Myocyte (in vitro differentiated cells): ENCODE results near the gene PHF21B. TPM values are rescaled to one million over a fixed set of nuclear protein-coding genes. Genes with fewer than 3 reads are reported as not detected.

Experiments used
- DNase-seq: peaks from one replicate; pipeline ENCODE4 v3.0.0-alpha.2; 2012; ENCODE audit warnings: low read depth
- total RNA-seq: library from RNA; depleted of rRNA; stranded (reverse); fragments of >200 nt; gene quantifications from 2 replicates; pipeline ENCODE4 v1.2.3, GENCODE V29; 2014

Gene PHF21B
- total RNA-seq, 1 donor from 2014 or later = 0.35 TPM

GRCh38 chr22:44847892-44848291, 161.9 kb downstream of the PHF21B start:
- DNase-seq = no peak

DNA sequence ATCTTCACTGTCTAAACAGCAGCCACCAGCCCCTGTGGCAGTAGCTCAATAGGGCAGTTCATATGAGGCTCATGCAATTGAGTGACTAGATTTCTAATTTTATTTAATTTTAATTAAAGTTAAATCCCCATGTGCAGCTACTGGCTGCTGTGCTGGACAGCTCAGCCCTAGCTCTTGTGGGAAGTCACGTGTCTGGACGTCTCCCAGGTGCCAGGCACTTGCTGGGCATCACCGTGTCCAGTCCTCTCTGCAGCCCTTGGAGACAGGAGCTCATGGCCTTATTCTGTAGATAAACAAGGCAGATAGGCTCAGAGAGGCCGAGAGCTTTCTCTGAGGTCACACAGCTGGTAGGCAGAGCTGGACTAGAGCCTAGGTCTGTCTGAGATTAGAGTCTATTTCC, 162.4 kb downstream of the PHF21B start:
- DNase-seq = no peak

- DNase-seq = no peak
Observed at GRCh38 chr22:44846726-44847275, 163.0 kb downstream of the PHF21B start.

DNA sequence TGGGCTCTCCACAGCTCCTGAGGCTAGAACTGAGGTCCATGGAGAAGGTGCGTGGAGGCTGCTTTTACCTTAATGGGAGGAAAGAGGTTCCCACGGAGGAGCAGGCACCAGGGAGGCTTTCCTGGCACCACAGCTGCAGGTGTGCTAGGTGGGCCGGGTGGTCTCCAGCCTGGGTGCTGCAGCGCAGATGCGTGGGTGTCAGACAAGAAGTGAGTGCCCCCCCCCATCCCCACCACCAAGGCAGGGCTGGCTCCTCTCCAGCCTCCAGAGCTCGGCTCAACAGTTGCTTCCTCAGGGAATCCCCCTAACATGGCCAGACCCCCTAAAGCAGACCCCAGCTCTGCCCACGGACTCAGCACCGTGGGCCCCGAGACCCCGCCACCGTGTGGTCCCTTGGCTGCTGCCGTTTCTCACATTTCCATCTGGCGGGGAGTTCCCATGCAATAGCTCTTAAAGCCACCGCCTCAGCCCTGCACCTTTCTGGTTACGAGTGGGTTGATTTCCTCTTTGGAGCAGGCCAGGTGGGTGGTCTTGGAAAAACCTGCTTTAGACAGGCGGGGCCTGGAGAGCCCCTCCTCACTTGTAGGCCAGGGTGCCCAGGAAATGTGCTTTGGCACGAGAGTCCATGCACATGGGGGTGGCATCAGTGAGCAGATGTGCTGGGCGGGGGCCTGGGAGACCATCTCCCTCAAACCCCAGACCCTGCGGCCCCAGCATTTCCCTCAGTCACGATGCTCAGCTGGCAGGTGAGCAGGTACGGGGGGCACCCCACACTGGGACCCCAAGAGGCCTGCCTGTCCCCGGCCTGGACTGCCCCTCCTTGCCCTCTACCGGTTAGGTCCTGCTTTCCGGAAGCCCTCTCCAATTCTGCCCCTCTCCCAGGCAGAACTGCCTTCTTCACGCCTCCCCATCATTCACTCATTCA, 163.7 kb downstream of the PHF21B start:
- DNase-seq = no peak

- DNase-seq = no peak
Observed at GRCh38 chr22:44845191-44845590, 164.6 kb downstream of the PHF21B start.

DNA sequence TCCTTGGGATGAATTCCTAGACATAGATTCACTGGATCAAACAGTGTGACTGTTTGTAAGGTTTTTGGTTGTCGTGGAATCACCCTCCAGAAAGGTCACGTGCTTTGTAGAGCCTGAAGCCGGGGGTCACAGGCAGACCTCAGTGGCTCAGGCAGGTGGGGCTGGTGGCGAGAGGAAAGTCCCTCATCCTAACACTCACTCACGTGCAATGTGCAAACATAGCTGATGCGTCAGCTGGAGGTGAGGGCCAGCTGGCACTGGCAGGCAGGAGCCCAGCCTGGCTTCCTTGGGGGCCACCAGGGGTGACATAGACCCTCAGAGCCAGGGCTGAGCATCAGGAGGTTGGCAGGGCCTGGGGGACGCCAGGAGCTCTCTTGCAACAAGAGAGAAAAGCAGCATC, 167.4 kb downstream of the PHF21B start:
- no peak for DNase-seq

GRCh38 chr22:44840611-44841322, 169.0 kb downstream of the PHF21B start:
- DNase-seq = no peak

DNA sequence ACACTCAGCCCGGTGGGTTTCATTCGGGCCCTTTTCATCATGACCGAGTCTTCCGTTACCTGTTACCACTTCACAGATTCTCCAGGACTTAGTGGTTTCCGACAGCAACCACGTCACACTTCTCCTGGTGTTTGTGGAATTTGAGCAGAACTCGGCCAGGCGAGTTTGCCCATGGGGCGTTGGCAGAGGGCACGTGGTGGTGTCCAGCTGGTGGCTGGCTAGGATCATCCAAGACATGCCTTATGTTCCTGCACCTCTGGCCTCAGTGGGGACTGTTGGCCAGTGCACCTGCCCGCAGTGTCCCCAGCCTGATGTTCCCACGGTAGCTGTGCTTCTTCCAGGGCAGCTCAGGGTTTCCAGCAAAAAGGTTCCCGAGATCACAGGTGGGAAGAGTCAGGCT, 170.1 kb downstream of the PHF21B start:
- no peak for DNase-seq

GRCh38 chr22:44839061-44839460, 170.7 kb downstream of the PHF21B start:
- no peak for DNase-seq

DNA sequence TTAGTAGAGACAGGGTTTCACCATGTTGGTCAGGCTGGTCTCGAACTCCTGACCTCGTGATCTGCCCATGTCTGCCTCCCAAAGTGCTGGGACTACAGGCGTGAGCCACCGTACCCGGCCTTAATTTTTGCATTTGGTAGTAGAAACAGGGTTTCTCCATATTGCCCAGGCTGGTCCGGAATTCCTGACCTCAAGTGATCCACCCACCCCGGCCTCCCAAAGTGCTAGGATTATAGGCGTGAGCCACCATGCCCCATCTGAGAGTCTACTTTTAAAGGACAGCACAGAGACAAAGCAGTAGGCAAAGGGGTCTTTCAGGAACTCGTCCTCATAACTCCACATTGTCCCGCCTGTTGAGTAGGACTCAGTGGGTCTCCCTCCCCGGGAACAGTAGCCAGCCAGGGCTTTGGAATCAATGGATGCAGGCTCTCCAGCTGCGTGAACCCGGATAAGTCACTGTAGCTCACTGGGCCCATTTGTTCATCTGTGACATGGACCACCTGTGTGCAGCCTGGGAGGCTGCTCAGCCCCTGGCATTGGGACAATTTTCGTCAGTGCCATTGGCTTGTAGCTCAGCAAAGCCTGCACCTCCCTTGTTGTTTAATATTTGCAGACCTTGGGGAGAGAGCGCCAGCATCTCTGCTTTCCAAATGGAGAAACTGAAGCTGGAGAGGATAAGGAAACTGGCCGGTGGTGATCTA, 171.3 kb downstream of the PHF21B start:
- DNase-seq = no peak

- DNase-seq = no peak
Observed at GRCh38 chr22:44837481-44837880, 172.3 kb downstream of the PHF21B start.

- DNase-seq = no peak
Observed at GRCh38 chr22:44834065-44834464, 175.7 kb downstream of the PHF21B start.

DNA sequence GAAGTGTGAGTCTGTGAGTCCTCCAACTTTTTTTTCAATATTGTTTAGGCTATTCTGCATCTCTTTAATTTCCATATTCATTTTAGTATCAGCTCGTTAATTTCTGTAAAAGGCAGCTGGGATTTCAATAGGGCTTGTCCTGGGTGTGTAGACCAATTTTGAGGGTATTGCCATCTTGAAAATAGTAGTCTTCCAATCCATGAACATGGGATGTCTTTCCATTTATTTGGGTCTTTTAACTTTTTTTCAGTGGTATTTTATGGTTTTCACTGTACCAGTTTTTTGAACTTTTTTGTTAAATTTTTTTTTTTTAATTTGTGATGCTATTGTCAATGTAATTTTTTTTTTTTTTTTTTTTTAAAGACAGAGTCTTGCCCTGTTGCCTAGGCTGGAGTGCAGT, 177.9 kb downstream of the PHF21B start:
- DNase-seq = no peak

Other genes starting within 250 kb of the PHF21B start
- 17.9 and 20.9 TPM in 2 replicates for gene NUP50, start 153.9 kb upstream of the PHF21B start, total RNA-seq
- 32.1 and 49.2 TPM in 2 replicates for gene KIAA0930, start 230.9 kb upstream of the PHF21B start, total RNA-seq